ENCODE results near the gene DTNB.
"Not testable (repeated sequence)": the region's sequence is repeated elsewhere in the genome, so short reads cannot be mapped to it uniquely, and the experiment has no call there.

Gene DTNB

GRCh38 chr2:25411281-25411680 lies 262.1 kb downstream of the DTNB start:
- DNase-seq: no peak

- DNase-seq: no peak
These were observed 263.0 kb downstream of the DTNB start for GRCh38 chr2:25410370-25410769.

GRCh38 chr2:25409468-25409867 lies 263.9 kb downstream of the DTNB start:
- no peak for DNase-seq

GRCh38 chr2:25409044-25409443 lies 264.3 kb downstream of the DTNB start:
- DNase-seq: no peak

GRCh38 chr2:25405611-25406295 lies 267.6 kb downstream of the DTNB start:
- DNase-seq: no peak

GRCh38 chr2:25403120-25403760 lies 270.1 kb downstream of the DTNB start:
- not testable (repeated sequence) for DNase-seq

- no peak for DNase-seq
These were observed 270.9 kb downstream of the DTNB start for GRCh38 chr2:25402477-25402876.

GRCh38 chr2:25401307-25402026 lies 271.9 kb downstream of the DTNB start:
- DNase-seq: no peak

- DNase-seq: no peak
These were observed 272.7 kb downstream of the DTNB start for GRCh38 chr2:25400576-25401216.

- no peak for DNase-seq
These were observed 273.2 kb downstream of the DTNB start for GRCh38 chr2:25400169-25400568.

- DNase-seq: no peak
These were observed 274.8 kb downstream of the DTNB start for GRCh38 chr2:25398534-25398933.

- DNase-seq: no peak
These were observed 275.6 kb downstream of the DTNB start for GRCh38 chr2:25397777-25398176.

- DNase-seq: no peak
These were observed 284.2 kb downstream of the DTNB start for GRCh38 chr2:25389161-25389560.

- no peak for DNase-seq
These were observed 284.9 kb downstream of the DTNB start for GRCh38 chr2:25388491-25388890.

GRCh38 chr2:25387876-25388449 lies 285.4 kb downstream of the DTNB start:
- no peak for DNase-seq

GRCh38 chr2:25386971-25387875 lies 286.2 kb downstream of the DTNB start:
- DNase-seq: no peak

GRCh38 chr2:25385910-25386309 lies 287.5 kb downstream of the DTNB start:
- DNase-seq: no peak

- DNase-seq: no peak
These were observed 289.6 kb downstream of the DTNB start for GRCh38 chr2:25383806-25384205.

GRCh38 chr2:25381502-25381901 lies 291.9 kb downstream of the DTNB start:
- no peak for DNase-seq

GRCh38 chr2:25380586-25381375 lies 292.6 kb downstream of the DTNB start:
- no peak for DNase-seq

GRCh38 chr2:25380023-25380422 lies 293.4 kb downstream of the DTNB start:
- no peak for DNase-seq
